A549 (cell line): ENCODE data around the gene ARMH2. TPM values are rescaled to one million over a fixed set of nuclear protein-coding genes. Genes with fewer than 3 reads are reported as not detected.

ENCODE experiments used
- ATAC-seq, 2 experiments: fragments of 200-7000 bp in 1 of 2; fragments of >200 bp in 1 of 2; cut with Nextera tagmentation in 1 of 2; cut with Tn5 transposase in 1 of 2; 3 replicates each; pipeline versions ENCODE4 v1.8.0 to v1.9.1; 2018 to 2020; ENCODE audit warnings: mild to moderate bottlenecking in 1 of 2, moderate library complexity in 1 of 2
- CTCF ChIA-PET: fragments of 300-600 bp; sonication (Branson Sonifier 250); formaldehyde crosslinking; extraction: SDS; loops from one replicate; lab custom pipeline; 2021; ENCODE audit warnings: antibody characterized with exemption, inconsistent platforms; lab: Yijun Ruan, JAX
- POLR2A ChIA-PET: fragments of 350-600 bp; formaldehyde crosslinking; extraction: SDS; loops from one replicate; lab custom pipeline; 2021; ENCODE audit warnings: antibody characterized with exemption, inconsistent platforms; lab: Yijun Ruan, JAX
- DNase-seq, 2 experiments: peaks; one replicate each; pipeline versions ENCODE4 v3.0.0 to v3.0.0-alpha.2; 2011 to 2016; ENCODE audit warnings: low read depth in 1 of 2, low spot score in 1 of 2
- FAIRE-seq: peaks from 2 replicates; lab custom pipeline; 2011; peaks lifted over from hg19 to GRCh38; lab: Jason Lieb, UNC
- H3K27ac ChIP-seq, 2 experiments: fragments of >200 bp; sonication (Bioruptor Twin); formaldehyde crosslinking; 3 replicates each; pipeline ENCODE4 v1.5.1; 2016 to 2017
- H3K4me1 ChIP-seq: fragments of >200 bp; sonication (Bioruptor Twin); formaldehyde crosslinking; 3 replicates; pipeline ENCODE4 v1.6.1; 2016
- H3K4me2 ChIP-seq: fragments of >200 bp; sonication (Bioruptor Twin); formaldehyde crosslinking; 3 replicates; pipeline ENCODE4 v1.6.1; 2016
- H3K4me3 ChIP-seq: fragments of >200 bp; sonication (Bioruptor Twin); formaldehyde crosslinking; 3 replicates; pipeline ENCODE4 v1.5.1; 2016
- H3K9me3 ChIP-seq: fragments of >200 bp; sonication (Bioruptor Twin); formaldehyde crosslinking; 3 replicates; pipeline ENCODE4 v1.6.1; 2016
- CEBPB ChIP-seq, 2 experiments: fragments of >200 bp in 1 of 2; sonication (Bioruptor Twin) in 1 of 2; formaldehyde crosslinking in 1 of 2; IDR thresholded peaks; 2 replicates each; pipeline ENCODE4 v1.6.1; 2012 to 2016
- E2F6 ChIP-seq: IDR thresholded peaks from 2 replicates; pipeline ENCODE4 v1.6.1; 2012; ENCODE audit warnings: low read depth, borderline replicate concordance
- ESRRA ChIP-seq: fragments of 150-350 bp; IDR thresholded peaks from 2 replicates; pipeline ENCODE4 v1.6.1; 2014; ENCODE audit warnings: mild to moderate bottlenecking, low read length, borderline replicate concordance
- FOSL2 ChIP-seq, 2 experiments: fragments of 450-650 bp in 1 of 2; fragments of >200 bp in 1 of 2; sonication (Bioruptor Twin) in 1 of 2; formaldehyde crosslinking; IDR thresholded peaks; 2 replicates each; pipeline versions ENCODE4 v1.5.0 to v1.6.1; 2016 to 2020; ENCODE audit warnings: mild to moderate bottlenecking in 1 of 2, moderate library complexity in 1 of 2
- GATA3 ChIP-seq: IDR thresholded peaks from 2 replicates; pipeline ENCODE4 v1.6.1; 2012; ENCODE audit warnings: borderline replicate concordance
- JUN ChIP-seq, 2 experiments: fragments of >200 bp; sonication (Bioruptor Twin); formaldehyde crosslinking; IDR thresholded peaks; 2 replicates in 1 of 2; 3 replicates in 1 of 2; pipeline ENCODE4 v1.6.1; 2016 to 2017
- MAFK ChIP-seq: fragments of 450-650 bp; IDR thresholded peaks from 2 replicates; pipeline ENCODE4 v1.6.1; 2014; ENCODE audit not compliant: partially characterized antibody
- MAX ChIP-seq: IDR thresholded peaks from 2 replicates; pipeline ENCODE4 v1.6.1; 2012
- PBX3 ChIP-seq: IDR thresholded peaks from 2 replicates; pipeline ENCODE4 v1.6.1; 2012
- PHF8 ChIP-seq: fragments of 200-600 bp; sonication (generic); IDR thresholded peaks from 2 replicates; pipeline ENCODE4 v1.6.1; 2016; ENCODE audit warnings: low read depth, mild to moderate bottlenecking, antibody characterized with exemption, moderate library complexity, borderline replicate concordance
- POLR2A ChIP-seq: IDR thresholded peaks from 2 replicates; pipeline ENCODE4 v1.6.1; 2012; ENCODE audit warnings: mild to moderate bottlenecking, low read length
- USF2 ChIP-seq: fragments of 450-650 bp; IDR thresholded peaks from 2 replicates; pipeline ENCODE4 v1.6.1; 2014; ENCODE audit warnings: antibody characterized with exemption
- ZC3H11A ChIP-seq: fragments of 450-650 bp; IDR thresholded peaks from 2 replicates; pipeline ENCODE4 v1.6.1; 2014; ENCODE audit warnings: antibody characterized with exemption, mild to moderate bottlenecking
- WGBS: methylation state at CpG from one replicate; pipeline ENCODE4 v1.1.6; 2017; ENCODE audit errors: missing lambda C conversion rate; 5-methylcytosine and 5-hydroxymethylcytosine counted together
- polyA plus RNA-seq, 4 experiments: library from polyadenylated mRNA; depleted of rRNA in 3 of 4; stranded (reverse); fragments of >200 nt; fragmentation: RNase III in 1 of 4; extraction: RNeasy Plus Mini Kit Qiagen cat#74134 plus additional on column Dnase treatment in 1 of 4; gene quantifications; 2 replicates in 3 of 4; 3 replicates in 1 of 4; pipeline ENCODE4 v1.2.3, GENCODE V29; 2011 to 2017
- TF ChIP-seq, protein P1 (sequence below): fragments of >200 bp; sonication (Bioruptor Twin); formaldehyde crosslinking; IDR thresholded peaks from 3 replicates; pipeline ENCODE4 v1.6.1; 2016

Gene ARMH2
- polyA plus RNA-seq, 2 of the 4 experiments (the other 2 are of a cell fraction): not detected

DNA sequence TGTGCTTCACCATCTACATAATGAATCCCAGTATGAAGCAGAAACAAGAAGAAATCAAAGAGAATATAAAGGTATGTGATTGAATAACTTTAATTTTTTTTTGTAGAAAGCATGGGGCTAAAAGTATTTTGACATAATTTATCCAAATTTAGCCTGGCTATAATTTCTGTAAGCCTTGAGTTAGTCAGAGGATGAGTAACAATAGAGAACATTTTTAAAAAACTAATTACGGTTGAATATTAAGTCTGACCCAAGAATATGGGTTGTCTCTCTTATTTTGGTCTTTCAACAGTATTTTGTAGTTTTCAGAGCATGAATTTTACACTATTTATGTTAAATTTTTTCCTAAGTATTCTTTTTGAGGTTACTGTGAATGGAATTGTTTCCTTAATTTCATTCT, 21.5 kb downstream of the ARMH2 start:
- Histone ChIP-seq H3K27ac (no peak overlapping the region), H3K4me1 (peaks cover 36% of the 10 kb centered on the region; the same call in 2 of the 3 replicates), H3K9me3 (no peaks in the 10 kb centered on the region), H3K4me2 (peak overlapping the region; percentile 93), H3K4me3 (peak overlapping the region; percentile 94; the same call in 1 of the 3 replicates)
- WGBS: 57% methylated on average over 1 of the region's 1 CpG
- ChIA-PET POLR2A (no interaction called here), CTCF (interaction anchor here (1.0 kb wide), 1 partner anchor 293 kb away, joined by 3 read pairs; no protein-coding TSS in a partner anchor)
- DNase-seq (no peak), ATAC-seq (no peak), FAIRE-seq (no peak)
- no peak for TF ChIP-seq CEBPB (IDR thresholded peaks at IDR 0.05)

GRCh38 chr6:24775520-24776058, 23.1 kb downstream of the ARMH2 start:
- no peaks in the 10 kb centered on the region for H3K9me3 ChIP-seq
- DNase-seq: no peak
- H3K27ac ChIP-seq: peak overlapping the region; percentile 93 to 99
- POLR2A ChIA-PET: interaction anchor here (1.1 kb wide), 1 partner anchor 10 kb away, joined by 3 read pairs; no protein-coding TSS in a partner anchor
- peak overlapping the region; percentile 93 for H3K4me2 ChIP-seq
- H3K4me3 ChIP-seq: peak overlapping the region; percentile 94
- peak; percentile 45 to 57; a peak in 5 of 6 replicates for ATAC-seq
- TF ChIP-seq FOSL2 (IDR thresholded peaks at IDR 0.05) (no peak), FOSL2 (CRISPR knock-in tag; IDR thresholded peaks at IDR 0.05) (0 out of 2 replicates have a peak, but pooled peaks have one; percentile 24), ZC3H11A (no peak)
- CTCF ChIA-PET: interaction anchor here (1.3 kb wide), 1 partner anchor 295 kb away, joined by 3 read pairs; no protein-coding TSS in a partner anchor
- H3K4me1 ChIP-seq: peaks cover 36% of the 10 kb centered on the region; the same call in 2 of the 3 replicates
- whole genome bisulfite sequencing: 1% methylated on average over 18 of the region's 20 CpGs
- no peak for FAIRE-seq

GRCh38 chr6:24774696-24775519, 23.8 kb downstream of the ARMH2 start, which contains the start of gene GMNN:
Gene GMNN (plus strand): TSS chr6:24774937. CDS start chr6:24777247, 2,310 bp downstream.
- H3K27ac ChIP-seq: peak within 1 kb of the TSS; percentile 93 to 99
- DNase-seq (peak; percentile 84 to 92), FAIRE-seq (no peak), ATAC-seq (peak; percentile 97 to 99)
- under 1% methylated on average over 40 of the region's 75 CpGs for WGBS
- ChIA-PET POLR2A (no interaction called here), CTCF (interaction anchor here (0.5 to 1.4 kb wide), 5 partner anchors 10 to 296 kb away, joined by 3 to 4 read pairs (median 4); no protein-coding TSS in a partner anchor)
- H3K9me3 ChIP-seq: no peaks in the 10 kb centered on the region
- peaks cover 35% of the 10 kb centered on the region; the same call in 2 of the 3 replicates for H3K4me1 ChIP-seq
- peak within 1 kb of the TSS; percentile 97 for H3K4me2 ChIP-seq
- TF ChIP-seq GATA3: 0 out of 2 replicates have a peak, but pooled peaks have one; percentile 27
- TF ChIP-seq, protein P1, sequence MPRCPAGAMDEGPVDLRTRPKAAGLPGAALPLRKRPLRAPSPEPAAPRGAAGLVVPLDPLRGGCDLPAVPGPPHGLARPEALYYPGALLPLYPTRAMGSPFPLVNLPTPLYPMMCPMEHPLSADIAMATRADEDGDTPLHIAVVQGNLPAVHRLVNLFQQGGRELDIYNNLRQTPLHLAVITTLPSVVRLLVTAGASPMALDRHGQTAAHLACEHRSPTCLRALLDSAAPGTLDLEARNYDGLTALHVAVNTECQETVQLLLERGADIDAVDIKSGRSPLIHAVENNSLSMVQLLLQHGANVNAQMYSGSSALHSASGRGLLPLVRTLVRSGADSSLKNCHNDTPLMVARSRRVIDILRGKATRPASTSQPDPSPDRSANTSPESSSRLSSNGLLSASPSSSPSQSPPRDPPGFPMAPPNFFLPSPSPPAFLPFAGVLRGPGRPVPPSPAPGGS: no peak
- peak; percentile 67 for TF ChIP-seq PHF8
- TF ChIP-seq E2F6: peak; percentile 75; the same call in 1 of the 2 replicates
- TF ChIP-seq JUN (IDR thresholded peaks at IDR 0.05): peak; percentile 59 to 70; a peak in 4 of 5 replicates
- TF ChIP-seq MAX: peak; percentile 61; the same call in 1 of the 2 replicates
- peak; percentile 55 for TF ChIP-seq POLR2A
- no peak for TF ChIP-seq PBX3
- no peak for TF ChIP-seq MAFK
- TF ChIP-seq ESRRA: no peak
- TF ChIP-seq USF2: peak; percentile 90
- peak within 1 kb of the TSS; percentile 94 for H3K4me3 ChIP-seq
